Pancreas (tissue), 10 donors: ENCODE measurements around the gene EEF1E1. TPM values are rescaled to one million over a fixed set of nuclear protein-coding genes. Genes with fewer than 3 reads are reported as not detected.

Experiments
- ATAC-seq, 4 donors: fragments of 200-7000 bp; cut with Tn5 transposase; one replicate each; pipeline versions ENCODE4 v1.8.0 to v1.9.1; 2020; ENCODE audit warnings: mild to moderate bottlenecking in 4 of 4, moderate library complexity in 4 of 4
- DNase-seq, 6 donors: peaks; one replicate each; pipeline ENCODE4 v3.0.0-alpha.2; 2020
- FAIRE-seq: peaks from 2 replicates; lab custom pipeline; 2012; peaks lifted over from hg19 to GRCh38; lab: Jason Lieb, UNC
- H3K27ac ChIP-seq, 4 donors: fragments of 200-600 bp; sonication (generic); 1 replicate in 3 of 4; 2 replicates in 1 of 4; pipeline versions ENCODE4 v1.5.0 to v1.8.0; 2020
- H3K27me3 ChIP-seq, 4 donors: fragments of 200-600 bp; one replicate each; pipeline ENCODE4 v1.8.0; 2021
- H3K36me3 ChIP-seq, 3 donors: fragments of 200-600 bp; sonication (generic) in 1 of 3; one replicate each; pipeline versions ENCODE4 v1.5.0 to v1.8.0; 2020 to 2021
- H3K4me1 ChIP-seq, 3 donors: fragments of 200-600 bp; one replicate each; pipeline ENCODE4 v1.8.0; 2021
- H3K4me3 ChIP-seq, 4 donors: fragments of 200-600 bp; sonication (generic) in 2 of 4; one replicate each; pipeline versions ENCODE4 v1.5.0 to v1.8.0; 2020 to 2021
- H3K9me3 ChIP-seq, 4 donors: fragments of 200-600 bp; one replicate each; pipeline ENCODE4 v1.8.0; 2021
- WGBS, 2 donors: extraction: QIAGEN DNeasy Blood & Tissue Kit; methylation state at CpG; one replicate each; pipeline ENCODE4 v1.1.7; 2013; 5-methylcytosine and 5-hydroxymethylcytosine counted together
- intact Hi-C, 3 donors: fragments of 100-400 bp; cut with DNase I; formaldehyde crosslinking; loops; one replicate each; pipeline versions ENCODE4 v1.11.1 to v1.14.2; 2022
- polyA plus RNA-seq, 2 donors: library from polyadenylated mRNA; stranded (reverse); fragments of 200-250 nt; gene quantifications; one replicate each; pipeline ENCODE4 v1.2.3, GENCODE V29; 2013
- total RNA-seq, 6 donors: library from RNA; stranded (reverse); fragmentation: NEBNext Ultra II Directional in 4 of 6; extraction: Animal tissue kit (Norgen Biotek cat#: 25700) in 4 of 6; gene quantifications; one replicate each; pipeline versions ENCODE4 v1.2.1 to v1.2.4, GENCODE V29; 2021 to 2023
- TF ChIP-seq, protein P1 (sequence below), 4 donors: fragments of 200-600 bp; sonication (generic) in 3 of 4; IDR thresholded peaks; one replicate each; pipeline versions ENCODE4 v1.5.0 to v1.8.0; 2021; ENCODE audit warnings: antibody characterized with exemption in 4 of 4
- donor health status: healthy with polysubstance abuse.
- donor health status: DM: no; HTN: no; CAD: no; lungs with moderate emphysema.
- donor health status: DM: no; HTN: no; CAD: no.
- donor health status: control.
- donor health status: control.
- donor health status: Bipolar disorder and iron deficiency.
- donor health status: DM: yes; HTN: yes; CAD: no.
- donor health status: DM: no; HTN: no; CAD: no.
- donor health status: DM: no; HTN: no; CAD: no.
- donor health status: DM: yes; HTN: yes; CAD: no.

EEF1E1 gene
- total and polyA plus RNA-seq, 8 donors = 5.6 to 20.6 (median 13.0) TPM

DNA sequence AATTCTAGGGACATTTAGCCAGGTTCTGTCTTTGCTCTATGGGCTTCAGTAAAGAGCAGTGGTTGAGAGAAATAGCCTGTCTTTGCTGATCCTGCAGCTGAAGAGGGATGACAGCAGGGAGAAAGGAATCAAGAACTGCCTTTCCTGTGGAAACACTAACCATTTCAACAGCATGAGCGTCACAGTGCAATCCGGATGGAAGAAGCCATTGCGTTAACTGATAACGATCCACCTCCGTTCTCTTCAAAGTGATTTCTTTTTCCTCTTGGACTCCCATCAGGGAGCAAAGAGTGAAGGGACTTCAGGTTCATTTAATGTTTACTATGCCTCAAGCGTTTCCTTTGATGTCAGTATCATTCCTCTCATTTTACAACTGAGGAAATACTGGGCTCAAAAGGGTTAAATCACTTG is 35.2 kb upstream of the EEF1E1 start:
- TF ChIP-seq, protein P1, sequence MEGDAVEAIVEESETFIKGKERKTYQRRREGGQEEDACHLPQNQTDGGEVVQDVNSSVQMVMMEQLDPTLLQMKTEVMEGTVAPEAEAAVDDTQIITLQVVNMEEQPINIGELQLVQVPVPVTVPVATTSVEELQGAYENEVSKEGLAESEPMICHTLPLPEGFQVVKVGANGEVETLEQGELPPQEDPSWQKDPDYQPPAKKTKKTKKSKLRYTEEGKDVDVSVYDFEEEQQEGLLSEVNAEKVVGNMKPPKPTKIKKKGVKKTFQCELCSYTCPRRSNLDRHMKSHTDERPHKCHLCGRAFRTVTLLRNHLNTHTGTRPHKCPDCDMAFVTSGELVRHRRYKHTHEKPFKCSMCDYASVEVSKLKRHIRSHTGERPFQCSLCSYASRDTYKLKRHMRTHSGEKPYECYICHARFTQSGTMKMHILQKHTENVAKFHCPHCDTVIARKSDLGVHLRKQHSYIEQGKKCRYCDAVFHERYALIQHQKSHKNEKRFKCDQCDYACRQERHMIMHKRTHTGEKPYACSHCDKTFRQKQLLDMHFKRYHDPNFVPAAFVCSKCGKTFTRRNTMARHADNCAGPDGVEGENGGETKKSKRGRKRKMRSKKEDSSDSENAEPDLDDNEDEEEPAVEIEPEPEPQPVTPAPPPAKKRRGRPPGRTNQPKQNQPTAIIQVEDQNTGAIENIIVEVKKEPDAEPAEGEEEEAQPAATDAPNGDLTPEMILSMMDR (IDR thresholded peaks at IDR 0.05) = no peak
- ATAC-seq (no peak), FAIRE-seq (no peak), DNase-seq (no peak)
- Histone ChIP-seq H3K4me1 (no peaks in the 10 kb centered on the region), H3K27ac (no peak overlapping the region), H3K9me3 (no peaks in the 10 kb centered on the region), H3K36me3 (no peaks in the 10 kb centered on the region), H3K4me3 (no peak overlapping the region), H3K27me3 (peaks cover 0 to 4% (median 0%) of the 10 kb centered on the region in 4 donors)
- WGBS, 2 donors = 17% methylated on average over 6 of the region's 6 CpGs
- intact Hi-C loops = no loop called here

DNA sequence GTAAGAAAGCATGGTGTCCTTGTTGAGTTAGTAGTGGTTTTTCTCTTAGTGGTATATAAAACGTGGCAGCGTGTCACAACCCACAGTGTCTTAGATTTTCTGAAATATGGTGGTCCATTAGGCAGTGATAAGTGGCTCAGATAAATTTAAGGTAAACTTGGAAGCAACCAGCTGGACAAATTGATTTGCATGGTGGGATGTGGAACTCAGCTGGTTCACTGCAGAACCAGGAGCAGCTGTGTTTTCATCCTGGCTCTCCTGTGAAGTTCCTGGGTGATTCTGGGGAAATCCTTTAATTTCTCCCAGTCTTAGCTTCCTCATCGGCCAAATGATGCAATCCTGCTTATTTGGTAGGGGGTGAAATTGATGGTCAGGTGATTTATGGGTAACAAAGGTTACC is 32.9 kb upstream of the EEF1E1 start:
- no peak for DNase-seq
- TF ChIP-seq, protein P1 (IDR thresholded peaks at IDR 0.05) = no peak
- no peak overlapping the region for H3K4me3 ChIP-seq
- intact Hi-C loops = no loop called here
- ATAC-seq = no peak
- no peaks in the 10 kb centered on the region for H3K9me3 ChIP-seq
- no peak for FAIRE-seq
- H3K27ac ChIP-seq = no peak overlapping the region
- H3K36me3 ChIP-seq = no peaks in the 10 kb centered on the region
- H3K27me3 ChIP-seq = peaks cover 0 to 4% (median 0%) of the 10 kb centered on the region in 4 donors
- H3K4me1 ChIP-seq = no peaks in the 10 kb centered on the region
- 55 to 66% methylated on average over 3 of the region's 3 CpGs for WGBS, 2 donors

DNA sequence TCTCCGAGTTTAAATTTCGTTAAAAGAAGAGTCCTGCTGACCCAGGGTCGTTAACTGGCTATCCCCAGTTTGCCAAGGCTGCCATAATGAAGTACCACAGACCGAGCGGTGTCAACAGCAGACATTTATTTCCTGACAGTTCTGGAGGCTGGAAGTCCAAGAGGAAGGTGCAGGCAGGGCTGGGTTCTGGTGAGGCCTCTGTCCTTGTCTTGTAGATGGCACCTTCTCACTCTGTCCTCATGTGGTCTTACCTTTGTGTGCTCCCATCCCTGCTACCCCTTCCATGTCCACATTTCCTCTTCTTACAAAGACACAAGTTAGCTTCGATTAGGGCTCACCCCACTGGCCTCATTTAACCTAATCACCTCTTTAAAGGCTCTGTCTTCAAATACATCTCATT is 29.8 kb upstream of the EEF1E1 start:
- Histone ChIP-seq H3K36me3 (no peaks in the 10 kb centered on the region), H3K4me1 (no peaks in the 10 kb centered on the region), H3K9me3 (no peaks in the 10 kb centered on the region), H3K27ac (no peak overlapping the region), H3K27me3 (no peaks in the 10 kb centered on the region), H3K4me3 (no peak overlapping the region)
- intact Hi-C loops = loop anchor here in 1 of 3 donors (5.0 kb wide), 1 partner anchor 90 kb away; no protein-coding TSS in a partner anchor
- FAIRE-seq = no peak
- no peak for ATAC-seq
- TF ChIP-seq, protein P1 (IDR thresholded peaks at IDR 0.05) = no peak
- 55 to 56% methylated on average over 6 of the region's 6 CpGs for WGBS, 2 donors
- DNase-seq = no peak

DNA sequence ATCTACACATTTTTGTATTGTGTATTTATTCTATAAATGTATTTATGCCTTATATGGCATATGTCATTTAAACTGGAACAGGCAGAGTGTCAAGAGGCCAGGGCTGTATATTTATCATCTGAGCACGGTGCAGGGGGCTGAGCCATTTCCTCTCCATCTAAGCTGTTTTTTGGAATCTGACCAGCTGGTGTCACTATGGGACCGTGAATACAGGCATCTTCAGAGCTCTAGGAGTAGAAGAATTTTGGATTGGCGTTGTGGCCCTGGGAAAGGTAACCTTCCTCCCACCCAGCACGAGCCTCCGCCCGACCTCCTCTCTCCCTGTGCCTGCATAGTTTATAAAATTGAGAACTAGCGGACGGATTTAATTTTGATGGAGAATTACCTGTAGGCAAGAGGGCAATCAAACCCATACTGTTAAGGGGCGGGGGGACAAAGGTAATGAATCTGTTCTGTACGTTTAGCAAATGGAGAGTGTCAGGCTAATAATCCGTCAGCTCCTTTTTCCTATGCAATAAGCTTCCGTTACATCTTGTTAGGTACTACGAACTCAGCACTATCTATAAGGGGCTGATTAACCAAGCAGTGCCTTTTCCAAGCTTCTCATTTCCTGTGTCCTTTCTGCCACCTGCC is 29.0 kb upstream of the EEF1E1 start:
- FAIRE-seq (no peak), ATAC-seq (peak in 3 of 4 donors; percentile 67 to 86 (median 82)), DNase-seq (peak in 2 of 6 donors; percentile 20 to 26)
- Histone ChIP-seq H3K27ac (no peak overlapping the region), H3K27me3 (no peaks in the 10 kb centered on the region), H3K9me3 (no peaks in the 10 kb centered on the region), H3K36me3 (no peaks in the 10 kb centered on the region), H3K4me3 (no peak overlapping the region), H3K4me1 (no peaks in the 10 kb centered on the region)
- intact Hi-C loops = loop anchor here in 1 of 3 donors (5.0 kb wide), 1 partner anchor 91 kb away; no protein-coding TSS in a partner anchor
- 17 to 19% methylated on average over 13 of the region's 13 CpGs for WGBS, 2 donors
- TF ChIP-seq, protein P1 (IDR thresholded peaks at IDR 0.05) = no peak

DNA sequence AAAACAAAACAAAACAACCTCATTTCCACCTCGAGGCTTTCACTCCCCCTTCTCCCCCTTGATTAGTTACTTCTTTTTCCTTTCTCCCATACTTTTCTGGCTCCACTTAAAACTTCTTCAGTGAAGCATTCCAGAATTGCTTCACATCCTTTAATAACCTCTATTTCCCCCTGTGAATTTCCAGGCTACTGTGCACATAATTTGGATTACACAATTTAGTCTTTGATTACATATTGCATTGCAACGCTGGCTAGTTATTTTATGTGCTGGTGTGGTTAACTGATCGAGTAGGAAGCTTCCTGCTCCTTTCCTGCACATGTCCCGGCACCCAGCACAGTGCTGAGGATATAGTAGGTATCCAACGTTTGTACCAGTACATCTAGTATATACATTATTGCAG is 28.1 kb upstream of the EEF1E1 start:
- H3K4me3 ChIP-seq = no peak overlapping the region
- H3K27me3 ChIP-seq = no peaks in the 10 kb centered on the region
- TF ChIP-seq, protein P1 (IDR thresholded peaks at IDR 0.05) = no peak
- H3K9me3 ChIP-seq = no peaks in the 10 kb centered on the region
- intact Hi-C loops = loop anchor here in 1 of 3 donors (5.0 kb wide), 1 partner anchor 92 kb away; no protein-coding TSS in a partner anchor
- no peak for FAIRE-seq
- no peaks in the 10 kb centered on the region for H3K4me1 ChIP-seq
- no peak for DNase-seq
- H3K36me3 ChIP-seq = no peaks in the 10 kb centered on the region
- no peak overlapping the region for H3K27ac ChIP-seq
- 35 to 37% methylated on average over 5 of the region's 5 CpGs for WGBS, 2 donors
- ATAC-seq = no peak
